Measurements from ENCODE around the gene TMEM92.

- TF ChIP-seq CTCF (IDR thresholded peaks at IDR 0.05; ENCODE audit: low read depth, low read length) = no peak
- TF ChIP-seq EZH2phosphoT487 (IDR thresholded peaks at IDR 0.05; ENCODE audit: low read depth) = no peak
These were observed 36.8 kb downstream of the TMEM92 start for GRCh38 chr17:50311112-50311460.

Data from OCI-LY3 (cell line).